ENCODE data around the gene POLR3H. TPM values are rescaled to one million over a fixed set of nuclear protein-coding genes. Genes with fewer than 3 reads are reported as not detected.
"Not testable (repeated sequence)": the region's sequence is repeated elsewhere in the genome, so short reads cannot be mapped to it uniquely, and the experiment has no call there.

POLR3H gene
- total RNA-seq, result 10 to 100 TPM; 17.6 to 38.1 TPM

GRCh38 chr22:41543854-41544670 is at the start of gene POLR3H:
Gene POLR3H, minus strand, starts transcription at chr22:41544470. Its CDS starts 369 bp downstream, at chr22:41544101.
- Histone ChIP-seq H3K4me3 (peak within 1 kb of the TSS; percentile 82), H3K27me3 (replicated peaks; ENCODE audit: insufficient read depth) (no peaks in the 10 kb centered on the region), H3K36me3 (no peaks in the 10 kb centered on the region), H3K4me1 (ENCODE audit: control insufficient read depth in 1 of 2, low read depth in 2 of 2) (peaks cover 12 to 40% of the 10 kb centered on the region in 2 donors), H3K27ac (peak within 1 kb of the TSS; percentile 90), H3K9me3 (no peaks in the 10 kb centered on the region)
- ATAC-seq (ENCODE audit: insufficient number of reproducible peaks, low FRiP score, low read depth) (peak; percentile 96), DNase-seq (ENCODE audit: low spot score) (peak; percentile 95)
- TF ChIP-seq, protein P1, sequence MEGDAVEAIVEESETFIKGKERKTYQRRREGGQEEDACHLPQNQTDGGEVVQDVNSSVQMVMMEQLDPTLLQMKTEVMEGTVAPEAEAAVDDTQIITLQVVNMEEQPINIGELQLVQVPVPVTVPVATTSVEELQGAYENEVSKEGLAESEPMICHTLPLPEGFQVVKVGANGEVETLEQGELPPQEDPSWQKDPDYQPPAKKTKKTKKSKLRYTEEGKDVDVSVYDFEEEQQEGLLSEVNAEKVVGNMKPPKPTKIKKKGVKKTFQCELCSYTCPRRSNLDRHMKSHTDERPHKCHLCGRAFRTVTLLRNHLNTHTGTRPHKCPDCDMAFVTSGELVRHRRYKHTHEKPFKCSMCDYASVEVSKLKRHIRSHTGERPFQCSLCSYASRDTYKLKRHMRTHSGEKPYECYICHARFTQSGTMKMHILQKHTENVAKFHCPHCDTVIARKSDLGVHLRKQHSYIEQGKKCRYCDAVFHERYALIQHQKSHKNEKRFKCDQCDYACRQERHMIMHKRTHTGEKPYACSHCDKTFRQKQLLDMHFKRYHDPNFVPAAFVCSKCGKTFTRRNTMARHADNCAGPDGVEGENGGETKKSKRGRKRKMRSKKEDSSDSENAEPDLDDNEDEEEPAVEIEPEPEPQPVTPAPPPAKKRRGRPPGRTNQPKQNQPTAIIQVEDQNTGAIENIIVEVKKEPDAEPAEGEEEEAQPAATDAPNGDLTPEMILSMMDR (IDR thresholded peaks at IDR 0.05), result peak; percentile 45

- not testable (repeated sequence) for ATAC-seq (ENCODE audit: insufficient number of reproducible peaks, low FRiP score, low read depth); H3K27me3 ChIP-seq (replicated peaks; ENCODE audit: insufficient read depth); H3K36me3 ChIP-seq; H3K9me3 ChIP-seq; H3K27ac ChIP-seq; H3K4me3 ChIP-seq; DNase-seq (ENCODE audit: low spot score); H3K4me1 ChIP-seq (ENCODE audit: control insufficient read depth in 1 of 2, low read depth in 2 of 2)
Observed at GRCh38 chr22:41593336-41593960, 49.2 kb upstream of the POLR3H start.

- DNase-seq (ENCODE audit: low spot score) (peak; percentile 100), ATAC-seq (ENCODE audit: insufficient number of reproducible peaks, low FRiP score, low read depth) (peak; percentile 99)
- H3K27me3 ChIP-seq (replicated peaks; ENCODE audit: insufficient read depth), result no peaks in the 10 kb centered on the region
- H3K36me3 ChIP-seq, result peaks cover 3% of the 10 kb centered on the region
- peaks cover 9 to 20% of the 10 kb centered on the region in 2 donors for H3K4me1 ChIP-seq (ENCODE audit: control insufficient read depth in 1 of 2, low read depth in 2 of 2)
- peak within 1 kb of the TSS; percentile 80 to 82 for H3K27ac ChIP-seq
- TF ChIP-seq, protein P1 (IDR thresholded peaks at IDR 0.05), result no peak
- no peaks in the 10 kb centered on the region for H3K9me3 ChIP-seq
- H3K4me3 ChIP-seq, result peak within 1 kb of the TSS; percentile 100
Observed at GRCh38 chr22:41589391-41590241, 45.3 kb upstream of the POLR3H start, which contains the start of gene PMM1. Gene PMM1, minus strand, starts transcription at chr22:41589840. Its CDS starts 35 bp downstream, at chr22:41589805.

DNA sequence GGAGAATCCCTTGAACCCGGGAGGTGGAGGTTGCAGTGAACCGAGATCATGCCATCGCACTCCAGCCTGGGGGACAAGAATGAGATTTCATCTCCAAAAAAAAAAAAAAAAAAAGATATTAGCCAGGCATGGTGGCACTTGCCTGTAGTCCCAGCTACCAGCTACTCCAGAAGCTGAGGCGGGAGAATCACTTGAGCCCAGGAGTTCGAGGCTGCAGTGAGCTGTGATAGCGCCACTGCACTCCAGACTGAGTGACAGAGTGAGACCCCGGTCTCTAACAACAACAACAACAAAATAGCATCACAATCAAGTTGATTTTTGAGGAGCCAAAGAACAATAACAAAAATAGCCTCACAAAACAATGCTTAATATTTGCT is 43.1 kb upstream of the POLR3H start:
- Histone ChIP-seq H3K4me3 (no peak overlapping the region), H3K27ac (no peak overlapping the region), H3K36me3 (peaks cover 19% of the 10 kb centered on the region), H3K27me3 (replicated peaks; ENCODE audit: insufficient read depth) (no peaks in the 10 kb centered on the region), H3K9me3 (no peaks in the 10 kb centered on the region), H3K4me1 (ENCODE audit: control insufficient read depth in 1 of 2, low read depth in 2 of 2) (peaks cover 9 to 20% of the 10 kb centered on the region in 2 donors)
- DNase-seq (ENCODE audit: low spot score) (no peak), ATAC-seq (ENCODE audit: insufficient number of reproducible peaks, low FRiP score, low read depth) (no peak)
- TF ChIP-seq, protein P1 (IDR thresholded peaks at IDR 0.05), result no peak

DNA sequence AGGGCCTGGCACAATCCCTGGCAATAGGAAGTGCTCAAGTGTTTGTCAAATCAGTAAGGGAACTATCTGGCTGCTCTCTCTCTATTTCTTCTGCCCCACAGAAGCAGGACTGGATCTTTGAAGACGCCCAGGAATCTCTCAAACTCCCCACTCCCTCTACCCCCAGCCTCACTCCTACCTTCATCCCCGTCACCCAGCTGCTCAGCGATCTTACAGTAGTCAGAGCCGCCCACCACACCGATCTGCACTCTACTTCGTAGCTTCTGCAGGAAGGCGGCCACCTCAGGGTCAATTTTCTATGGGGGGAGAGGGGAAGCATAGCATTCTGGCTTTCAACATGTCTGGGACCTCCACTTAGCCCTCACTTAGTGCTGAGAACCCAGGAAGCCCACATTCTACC is 41.6 kb upstream of the POLR3H start:
- ATAC-seq (ENCODE audit: insufficient number of reproducible peaks, low FRiP score, low read depth), result no peak
- H3K4me1 ChIP-seq (ENCODE audit: control insufficient read depth in 1 of 2, low read depth in 2 of 2), result peaks cover 9 to 20% of the 10 kb centered on the region in 2 donors
- DNase-seq (ENCODE audit: low spot score), result no peak
- H3K27me3 ChIP-seq (replicated peaks; ENCODE audit: insufficient read depth), result no peaks in the 10 kb centered on the region
- no peak overlapping the region for H3K4me3 ChIP-seq
- H3K27ac ChIP-seq, result no peak overlapping the region
- peaks cover 21% of the 10 kb centered on the region for H3K36me3 ChIP-seq
- TF ChIP-seq, protein P1 (IDR thresholded peaks at IDR 0.05), result no peak
- no peaks in the 10 kb centered on the region for H3K9me3 ChIP-seq
